Stimulated activated memory B cell treated with anti-CD40 and anti-IgM and Interleukin-4, amounts not matched to agents 10 μg/mL and 1 μg/mL and 100 μg/mL, for 72 hours (primary cell): ENCODE measurements around the gene PACSIN2.

ENCODE experiments used
- ATAC-seq: fragments of 150-1000 bp; cut with Tn5 transposase; 2 replicates; pipeline ENCODE4 v1.10.0; 2021
- H3K27ac Mint-ChIP-seq: one replicate; pipeline ENCODE4 v1.8.0; 2022; ENCODE audit warnings: mild to moderate bottlenecking, mixed read lengths
- H3K27me3 Mint-ChIP-seq: one replicate; pipeline ENCODE4 v1.8.0; 2022; ENCODE audit warnings: mixed read lengths
- H3K36me3 Mint-ChIP-seq: one replicate; pipeline ENCODE4 v1.8.0; 2022; ENCODE audit warnings: mixed read lengths
- H3K4me1 Mint-ChIP-seq: one replicate; pipeline ENCODE4 v1.8.0; 2022; ENCODE audit warnings: mixed read lengths
- H3K4me3 Mint-ChIP-seq: one replicate; pipeline ENCODE4 v1.8.0; 2022; ENCODE audit warnings: mild to moderate bottlenecking, moderate library complexity, mixed read lengths
- H3K9me3 Mint-ChIP-seq: one replicate; pipeline ENCODE4 v1.8.0; 2022; ENCODE audit warnings: mixed read lengths

The PACSIN2 gene

GRCh38 chr22:42892156-42892555, 122.8 kb downstream of the PACSIN2 start:
- H3K4me1 Mint-ChIP-seq = peaks cover 83% of the 10 kb centered on the region
- H3K9me3 Mint-ChIP-seq = no peaks in the 10 kb centered on the region
- no peaks in the 10 kb centered on the region for H3K27me3 Mint-ChIP-seq
- peaks cover 23% of the 10 kb centered on the region for H3K36me3 Mint-ChIP-seq
- peak overlapping the region; percentile 67 for H3K27ac Mint-ChIP-seq
- H3K4me3 Mint-ChIP-seq = no peak overlapping the region
- ATAC-seq = no peak

- no peaks in the 10 kb centered on the region for H3K27me3 Mint-ChIP-seq
- no peak for ATAC-seq
- no peak overlapping the region for H3K4me3 Mint-ChIP-seq
- H3K4me1 Mint-ChIP-seq = peaks cover 83% of the 10 kb centered on the region
- no peaks in the 10 kb centered on the region for H3K9me3 Mint-ChIP-seq
- H3K27ac Mint-ChIP-seq = peak overlapping the region; percentile 67
- peaks cover 28% of the 10 kb centered on the region for H3K36me3 Mint-ChIP-seq
Measured at GRCh38 chr22:42891696-42892095, 123.3 kb downstream of the PACSIN2 start.

DNA sequence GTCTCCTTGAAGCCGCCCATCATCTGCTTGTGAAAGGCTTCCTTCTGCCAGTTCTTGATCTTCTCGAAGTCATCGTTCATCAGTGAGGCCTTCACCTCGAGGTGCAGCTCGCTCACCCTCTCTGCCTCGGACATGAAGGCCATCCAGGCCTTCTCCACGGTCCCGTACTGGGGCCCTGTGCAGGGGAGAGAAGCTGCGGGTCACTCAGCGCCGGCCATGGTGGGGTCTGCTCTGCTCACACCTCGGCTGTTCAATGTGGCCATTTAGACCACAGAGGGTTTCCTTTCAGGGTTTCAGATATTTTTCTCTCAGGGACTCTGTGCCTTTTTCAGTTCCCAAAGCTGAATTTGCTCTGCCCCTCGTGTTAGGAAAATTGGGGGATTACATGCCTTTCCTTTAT, 123.9 kb downstream of the PACSIN2 start:
- Mint-ChIP-seq H3K27ac (peak overlapping the region; percentile 67), H3K27me3 (no peaks in the 10 kb centered on the region), H3K9me3 (no peaks in the 10 kb centered on the region), H3K4me3 (peak overlapping the region; percentile 21), H3K4me1 (peaks cover 76% of the 10 kb centered on the region), H3K36me3 (peaks cover 29% of the 10 kb centered on the region)
- no peak for ATAC-seq

DNA sequence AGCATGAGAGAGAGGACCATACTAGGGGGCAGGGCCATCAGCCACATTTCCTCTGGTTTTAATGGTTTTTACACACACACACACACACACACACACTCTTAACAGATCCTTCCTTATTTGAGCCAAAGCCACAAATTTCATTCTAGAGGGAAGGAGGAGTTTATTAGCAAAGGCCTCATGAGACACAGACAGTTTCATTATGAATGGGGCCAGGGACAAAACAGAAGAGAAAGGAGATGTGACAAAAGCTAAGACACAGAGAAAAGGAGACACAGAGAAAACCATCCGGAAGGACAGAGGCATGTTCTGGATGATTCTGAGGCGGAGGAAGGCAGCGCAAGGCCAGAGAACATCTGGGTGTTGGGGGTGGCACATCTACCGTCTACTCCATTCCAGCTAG, 125.6 kb downstream of the PACSIN2 start:
- peaks cover 46% of the 10 kb centered on the region for H3K36me3 Mint-ChIP-seq
- peak overlapping the region; percentile 76 for H3K27ac Mint-ChIP-seq
- H3K9me3 Mint-ChIP-seq = no peaks in the 10 kb centered on the region
- H3K4me1 Mint-ChIP-seq = peaks cover 60% of the 10 kb centered on the region
- ATAC-seq = peak; percentile 90
- no peaks in the 10 kb centered on the region for H3K27me3 Mint-ChIP-seq
- H3K4me3 Mint-ChIP-seq = peak overlapping the region; percentile 65

- Mint-ChIP-seq H3K27ac (peak overlapping the region; percentile 76), H3K27me3 (no peaks in the 10 kb centered on the region), H3K4me1 (peaks cover 48% of the 10 kb centered on the region), H3K36me3 (peaks cover 61% of the 10 kb centered on the region), H3K4me3 (no peak overlapping the region), H3K9me3 (no peaks in the 10 kb centered on the region)
- no peak for ATAC-seq
Measured at GRCh38 chr22:42887523-42888507, 127.1 kb downstream of the PACSIN2 start.

DNA sequence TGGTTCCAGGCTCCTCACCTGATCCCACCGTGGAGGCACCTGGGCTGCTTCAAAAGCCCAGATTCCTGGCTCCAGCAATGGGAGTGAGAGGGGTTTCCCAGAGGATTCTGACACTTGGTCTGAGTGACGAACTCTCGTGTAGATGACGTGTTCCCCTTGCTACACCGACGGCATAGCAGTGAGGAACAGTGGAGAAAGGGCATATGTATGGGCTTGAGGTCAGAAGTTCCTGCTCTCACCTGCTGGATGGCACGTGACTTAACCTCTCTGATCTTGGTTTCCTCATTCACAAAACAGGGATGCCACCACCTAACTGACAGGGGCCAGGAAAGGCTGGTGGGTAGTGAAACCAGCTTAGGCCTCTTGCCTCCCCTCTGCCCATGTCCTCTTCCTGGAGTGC, 127.8 kb downstream of the PACSIN2 start:
- Mint-ChIP-seq H3K27me3 (no peaks in the 10 kb centered on the region), H3K36me3 (peaks cover 64% of the 10 kb centered on the region), H3K4me3 (no peak overlapping the region), H3K4me1 (peaks cover 48% of the 10 kb centered on the region), H3K27ac (peak overlapping the region; percentile 76), H3K9me3 (no peaks in the 10 kb centered on the region)
- no peak for ATAC-seq

DNA sequence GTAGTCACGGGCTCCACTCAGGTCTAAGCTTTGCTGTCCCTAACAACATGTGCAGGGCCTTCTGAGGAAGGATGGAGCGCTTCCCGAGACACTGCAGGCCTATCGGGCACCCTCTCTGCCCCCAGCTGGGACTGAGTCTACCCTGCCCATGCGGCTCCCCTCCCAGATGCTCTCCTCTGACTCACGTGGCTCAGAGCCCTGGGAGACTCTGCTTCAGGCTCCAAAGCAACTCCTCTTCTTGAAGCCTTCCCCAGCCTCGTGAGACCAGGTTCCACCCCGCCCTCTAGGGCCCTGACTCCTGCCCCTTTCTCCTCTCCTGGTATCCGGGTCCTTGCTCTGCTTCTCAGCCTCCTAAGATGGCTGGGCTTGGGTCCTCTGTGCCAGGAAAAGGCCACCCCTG, 129.5 kb downstream of the PACSIN2 start:
- Mint-ChIP-seq H3K27me3 (no peaks in the 10 kb centered on the region), H3K36me3 (peaks cover 55% of the 10 kb centered on the region), H3K27ac (peak overlapping the region; percentile 11), H3K4me3 (no peak overlapping the region), H3K4me1 (peaks cover 37% of the 10 kb centered on the region), H3K9me3 (no peaks in the 10 kb centered on the region)
- ATAC-seq = no peak

GRCh38 chr22:42884616-42885375, 130.2 kb downstream of the PACSIN2 start:
- Mint-ChIP-seq H3K36me3 (peaks cover 61% of the 10 kb centered on the region), H3K27ac (peak overlapping the region; percentile 11), H3K27me3 (no peaks in the 10 kb centered on the region), H3K4me1 (peaks cover 37% of the 10 kb centered on the region), H3K9me3 (no peaks in the 10 kb centered on the region), H3K4me3 (no peak overlapping the region)
- no peak for ATAC-seq

DNA sequence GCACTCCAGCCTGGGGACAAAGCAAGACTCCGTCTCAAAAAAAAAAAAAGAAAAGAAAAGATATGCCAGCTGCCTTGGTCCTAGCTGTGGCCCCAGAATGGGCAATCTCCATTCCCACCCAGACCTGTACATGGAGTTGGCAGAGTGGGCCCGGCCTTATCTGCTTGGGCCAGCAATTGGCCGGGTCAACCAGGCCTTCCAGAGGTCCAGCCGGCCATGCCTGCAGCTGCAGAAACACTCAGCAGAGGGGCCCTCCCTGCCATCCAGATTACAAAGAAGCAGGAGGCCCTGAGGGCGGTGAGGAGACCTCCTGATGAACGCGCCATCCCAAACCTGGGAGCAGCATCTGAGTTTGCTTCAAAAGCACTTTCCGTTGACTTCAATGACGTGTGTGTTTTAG, 131.0 kb downstream of the PACSIN2 start:
- Mint-ChIP-seq H3K9me3 (no peaks in the 10 kb centered on the region), H3K27ac (no peak overlapping the region), H3K4me1 (peaks cover 30% of the 10 kb centered on the region), H3K27me3 (no peaks in the 10 kb centered on the region), H3K4me3 (no peak overlapping the region), H3K36me3 (peaks cover 63% of the 10 kb centered on the region)
- no peak for ATAC-seq

DNA sequence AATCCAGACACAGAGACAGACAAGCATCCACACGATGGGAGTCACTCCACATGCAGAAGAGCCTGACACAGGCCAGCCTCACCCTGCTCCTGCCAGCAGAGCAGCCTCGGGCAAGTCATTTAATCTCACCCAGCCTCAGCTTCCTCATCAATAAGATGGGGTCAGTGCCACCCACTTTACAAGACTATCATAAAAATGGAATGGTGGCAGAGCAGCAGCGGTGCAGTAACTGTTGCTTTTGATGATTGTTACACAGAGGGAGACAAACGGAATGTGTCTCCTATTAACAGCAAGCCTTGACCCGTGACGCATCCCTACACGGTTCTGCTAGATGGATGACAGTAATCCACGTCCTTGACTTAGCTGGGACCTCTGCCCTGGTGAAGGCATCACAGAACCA, 131.8 kb downstream of the PACSIN2 start:
- peaks cover 21% of the 10 kb centered on the region for H3K4me1 Mint-ChIP-seq
- no peaks in the 10 kb centered on the region for H3K27me3 Mint-ChIP-seq
- no peak for ATAC-seq
- peaks cover 65% of the 10 kb centered on the region for H3K36me3 Mint-ChIP-seq
- no peaks in the 10 kb centered on the region for H3K9me3 Mint-ChIP-seq
- H3K27ac Mint-ChIP-seq = peak overlapping the region; percentile 68
- no peak overlapping the region for H3K4me3 Mint-ChIP-seq

DNA sequence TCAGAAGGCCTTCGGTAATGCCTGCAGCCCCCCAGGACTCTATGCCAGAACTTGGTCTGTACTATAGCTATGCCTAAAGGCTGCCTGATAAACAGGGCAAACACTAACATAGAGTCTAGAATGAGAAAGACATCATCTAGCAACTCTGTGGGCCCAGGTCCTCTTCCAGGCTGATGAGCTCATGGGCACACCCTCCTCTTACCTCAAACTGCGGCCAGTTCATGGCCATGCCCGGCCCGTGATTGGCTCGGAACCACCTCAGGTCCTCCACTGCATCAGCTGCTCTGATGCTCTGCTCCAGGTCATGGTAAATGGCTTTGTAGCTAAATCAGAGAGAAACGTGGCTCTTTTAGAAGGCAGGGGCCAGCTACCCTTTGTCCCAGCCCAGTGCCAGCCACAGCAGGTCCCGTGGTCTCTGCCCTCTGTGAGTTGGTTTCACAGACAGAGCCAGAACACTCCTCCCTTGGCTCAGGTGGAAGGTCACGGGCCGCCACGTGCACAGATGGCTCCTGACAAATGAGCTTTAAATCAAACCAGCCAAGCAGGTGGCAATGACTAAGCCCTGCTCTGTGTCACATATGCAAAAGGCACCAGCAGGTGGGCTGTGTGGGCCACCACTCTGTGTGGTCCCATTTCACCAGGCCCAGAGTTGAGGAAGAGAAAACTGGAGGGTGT, 132.8 kb downstream of the PACSIN2 start:
- H3K27ac Mint-ChIP-seq = peak overlapping the region; percentile 68
- H3K4me3 Mint-ChIP-seq = peak overlapping the region; percentile 1

GRCh38 chr22:42881298-42881697, 133.7 kb downstream of the PACSIN2 start:
- Mint-ChIP-seq H3K27ac (peak overlapping the region; percentile 68), H3K9me3 (no peaks in the 10 kb centered on the region), H3K27me3 (no peaks in the 10 kb centered on the region), H3K4me3 (no peak overlapping the region), H3K36me3 (peaks cover 60% of the 10 kb centered on the region), H3K4me1 (peaks cover 12% of the 10 kb centered on the region)
- no peak for ATAC-seq

More for the DNA sequence above, 132.8 kb downstream of the PACSIN2 start:
- peaks cover 57% of the 10 kb centered on the region for H3K36me3 Mint-ChIP-seq
- peak; percentile 75 for ATAC-seq
- H3K4me1 Mint-ChIP-seq = peaks cover 12% of the 10 kb centered on the region
- H3K9me3 Mint-ChIP-seq = no peaks in the 10 kb centered on the region
- no peaks in the 10 kb centered on the region for H3K27me3 Mint-ChIP-seq

DNA sequence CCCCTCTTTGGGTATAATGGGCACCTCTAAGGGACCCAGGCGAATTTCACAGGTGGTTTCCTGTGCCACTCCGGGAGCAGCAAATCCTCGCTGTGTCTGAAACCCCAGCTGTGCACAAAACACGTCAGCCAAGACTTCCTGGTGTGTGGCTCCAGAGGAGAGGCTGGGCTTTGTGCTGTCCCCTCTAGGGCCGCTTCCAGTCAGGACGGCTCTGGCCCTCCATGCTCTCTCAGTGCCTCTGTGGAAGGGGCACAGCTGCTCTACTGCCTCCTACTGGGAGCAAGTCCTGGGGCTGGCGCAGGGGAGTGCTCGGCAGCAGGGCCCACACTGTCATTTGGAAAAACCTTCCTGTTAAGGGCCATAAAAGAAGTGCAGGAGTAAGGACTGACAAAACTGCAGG, 134.1 kb downstream of the PACSIN2 start:
- no peaks in the 10 kb centered on the region for H3K27me3 Mint-ChIP-seq
- H3K36me3 Mint-ChIP-seq = peaks cover 62% of the 10 kb centered on the region
- H3K4me1 Mint-ChIP-seq = peaks cover 12% of the 10 kb centered on the region
- H3K27ac Mint-ChIP-seq = peak overlapping the region; percentile 68
- no peaks in the 10 kb centered on the region for H3K9me3 Mint-ChIP-seq
- no peak overlapping the region for H3K4me3 Mint-ChIP-seq
- ATAC-seq = no peak

GRCh38 chr22:42879371-42880021, 135.5 kb downstream of the PACSIN2 start:
- peak overlapping the region; percentile 35 for H3K27ac Mint-ChIP-seq
- ATAC-seq = no peak
- H3K4me3 Mint-ChIP-seq = no peak overlapping the region
- peaks cover 12% of the 10 kb centered on the region for H3K4me1 Mint-ChIP-seq
- no peaks in the 10 kb centered on the region for H3K27me3 Mint-ChIP-seq
- H3K9me3 Mint-ChIP-seq = no peaks in the 10 kb centered on the region
- peaks cover 58% of the 10 kb centered on the region for H3K36me3 Mint-ChIP-seq
